Gastroesophageal sphincter (tissue), 4 donors: ENCODE results near the gene TREML2. TPM values are rescaled to one million over a fixed set of nuclear protein-coding genes. Genes with fewer than 3 reads are reported as not detected.

Experiments used
- ATAC-seq: fragments of 150-250 bp; one replicate; pipeline ENCODE4 v1.9.1; 2016; ENCODE audit warnings: mild to moderate bottlenecking, moderate library complexity
- H3K27ac ChIP-seq, 4 donors: fragments of 200-600 bp; sonication (generic) in 3 of 4; 1 replicate in 3 of 4; 2 replicates in 1 of 4; pipeline ENCODE4 v1.5.1; 2016 to 2019
- H3K27me3 ChIP-seq: fragments of 200-600 bp; sonication (generic); one replicate; pipeline ENCODE4 v1.5.1; 2019
- H3K36me3 ChIP-seq, 2 donors: fragments of 200-600 bp; sonication (generic); one replicate each; pipeline ENCODE4 v1.5.1; 2019; ENCODE audit warnings: control low read depth in 1 of 2
- H3K4me1 ChIP-seq, 3 donors: fragments of 200-600 bp; sonication (generic); 1 replicate in 2 of 3; 2 replicates in 1 of 3; pipeline ENCODE4 v1.5.1; 2016 to 2019; ENCODE audit warnings: control low read depth in 2 of 3
- H3K4me3 ChIP-seq, 2 donors: fragments of 200-600 bp; sonication (generic); one replicate each; pipeline ENCODE4 v1.5.1; 2019; ENCODE audit warnings: mild to moderate bottlenecking in 1 of 2, moderate library complexity in 1 of 2
- H3K9me3 ChIP-seq, 3 donors: fragments of 200-600 bp; sonication (generic); one replicate each; pipeline ENCODE4 v1.5.1; 2017 to 2019; ENCODE audit warnings: control low read depth in 2 of 3
- EP300 ChIP-seq: sonication (generic); formaldehyde crosslinking; IDR thresholded peaks from one replicate; pipeline ENCODE4 v1.6.1; 2017; ENCODE audit warnings: antibody characterized with exemption, mild to moderate bottlenecking
- POLR2A ChIP-seq, 2 donors: fragments of 450-650 bp; IDR thresholded peaks; one replicate each; pipeline ENCODE4 v1.6.1; 2017; ENCODE audit warnings: antibody characterized with exemption in 2 of 2, mild to moderate bottlenecking in 2 of 2, moderate library complexity in 1 of 2
- POLR2AphosphoS5 ChIP-seq: sonication (generic); formaldehyde crosslinking; IDR thresholded peaks from one replicate; pipeline ENCODE4 v1.6.1; 2017; ENCODE audit warnings: antibody characterized with exemption
- WGBS, 2 donors: methylation state at CpG; one replicate each; pipeline ENCODE4 v1.1.5; 2018; ENCODE audit warnings: low coverage in 1 of 2; 5-methylcytosine and 5-hydroxymethylcytosine counted together
- small RNA-seq, 4 donors: library from RNA; depleted of rRNA; stranded (forward); fragments of <200 nt; gene quantifications; one replicate each; pipeline ENCODE3, GENCODE V24; 2016
- total RNA-seq, 4 donors: library from RNA; depleted of rRNA; stranded (reverse); fragments of >200 nt; gene quantifications; one replicate each; pipeline ENCODE4 v1.1.0, GENCODE V29; 2016
- TF ChIP-seq, protein P1 (sequence below), 4 experiments: fragments of 200-600 bp in 2 of 4; fragments of 450-650 bp in 2 of 4; sonication (generic) in 1 of 4; IDR thresholded peaks; one replicate each; pipeline ENCODE4 v1.5.1; 2017 to 2019; ENCODE audit warnings: antibody characterized with exemption in 4 of 4, mild to moderate bottlenecking in 2 of 4, moderate library complexity in 2 of 4

TREML2 gene
- total RNA-seq, 4 donors from 2014 or later: 0.27 TPM; not detected in 3

GRCh38 chr6:41147917-41148316 is 53.0 kb downstream of the TREML2 start:
- Histone ChIP-seq H3K27ac (no peak overlapping the region), H3K4me3 (no peak overlapping the region), H3K27me3 (no peaks in the 10 kb centered on the region), H3K9me3 (no peaks in the 10 kb centered on the region), H3K4me1 (no peaks in the 10 kb centered on the region), H3K36me3 (peaks cover 0 to 13% of the 10 kb centered on the region in 2 donors)
- ATAC-seq: no peak
- WGBS, 2 donors: 100% methylated on average over 1 of the region's 1 CpG
- TF ChIP-seq POLR2A (IDR thresholded peaks at IDR 0.05) (no peak), EP300 (no peak), POLR2AphosphoS5 (no peak)
- TF ChIP-seq, protein P1, sequence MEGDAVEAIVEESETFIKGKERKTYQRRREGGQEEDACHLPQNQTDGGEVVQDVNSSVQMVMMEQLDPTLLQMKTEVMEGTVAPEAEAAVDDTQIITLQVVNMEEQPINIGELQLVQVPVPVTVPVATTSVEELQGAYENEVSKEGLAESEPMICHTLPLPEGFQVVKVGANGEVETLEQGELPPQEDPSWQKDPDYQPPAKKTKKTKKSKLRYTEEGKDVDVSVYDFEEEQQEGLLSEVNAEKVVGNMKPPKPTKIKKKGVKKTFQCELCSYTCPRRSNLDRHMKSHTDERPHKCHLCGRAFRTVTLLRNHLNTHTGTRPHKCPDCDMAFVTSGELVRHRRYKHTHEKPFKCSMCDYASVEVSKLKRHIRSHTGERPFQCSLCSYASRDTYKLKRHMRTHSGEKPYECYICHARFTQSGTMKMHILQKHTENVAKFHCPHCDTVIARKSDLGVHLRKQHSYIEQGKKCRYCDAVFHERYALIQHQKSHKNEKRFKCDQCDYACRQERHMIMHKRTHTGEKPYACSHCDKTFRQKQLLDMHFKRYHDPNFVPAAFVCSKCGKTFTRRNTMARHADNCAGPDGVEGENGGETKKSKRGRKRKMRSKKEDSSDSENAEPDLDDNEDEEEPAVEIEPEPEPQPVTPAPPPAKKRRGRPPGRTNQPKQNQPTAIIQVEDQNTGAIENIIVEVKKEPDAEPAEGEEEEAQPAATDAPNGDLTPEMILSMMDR (IDR thresholded peaks at IDR 0.05): no peak

Small RNAs within 50 kb of the gene (small RNA-seq; reads per million reads assigned to genes)
- gene AL391903.2 (0 reads per million in 4 donors), gene RNA5SP207 (0.81 to 1.5 (median 1.4) reads per million in 4 donors)

Other genes starting within 250 kb of the TREML2 start
- gene UNC5CL, start 161.9 kb downstream of the TREML2 start, total RNA-seq: 1 to 10 TPM in 1 of 4 donors, under 1 TPM in 3; 0.07 to 1.2 (median 0.37) TPM
- gene TSPO2, start 158.7 kb downstream of the TREML2 start, total RNA-seq: not detected
- gene APOBEC2, start 147.9 kb downstream of the TREML2 start, total RNA-seq: 1 to 10 TPM in 1 of 4 donors, under 1 TPM in 3; 0.37 to 1.8 (median 0.72) TPM
- 10 to 100 TPM in 3 of 4 donors, 1 to 10 TPM in 1; 9.2 to 23.8 (median 13.7) TPM for gene OARD1, start 128.8 kb downstream of the TREML2 start, total RNA-seq
- gene NFYA, start 128.2 kb downstream of the TREML2 start, total RNA-seq: 10 to 100 TPM in 3 of 4 donors, 1 to 10 TPM in 1; 6.6 to 17.7 (median 12.1) TPM
- gene TREML1, start 46.8 kb downstream of the TREML2 start, total RNA-seq: not detected
- gene TREM2, start 38.0 kb downstream of the TREML2 start, total RNA-seq: 1 to 10 TPM in 1 of 4 donors, under 1 TPM in 2, not detected in 1; 0.42 to 1.7 (median 0.54) TPM
- gene TREML4, start 27.2 kb upstream of the TREML2 start, total RNA-seq: not detected
- gene TREM1, start 85.5 kb upstream of the TREML2 start, total RNA-seq: 1 to 10 TPM in 1 of 4 donors, under 1 TPM in 1, not detected in 2; 0.25 to 5.5 TPM
- gene NCR2, start 134.5 kb upstream of the TREML2 start, total RNA-seq: not detected